ENCODE results near the gene REEP6. TPM values are rescaled to one million over a fixed set of nuclear protein-coding genes. Genes with fewer than 3 reads are reported as not detected.

Gene REEP6
- polyA plus RNA-seq, 3 donors: 0.51 to 1.8 (median 0.81) TPM

DNA sequence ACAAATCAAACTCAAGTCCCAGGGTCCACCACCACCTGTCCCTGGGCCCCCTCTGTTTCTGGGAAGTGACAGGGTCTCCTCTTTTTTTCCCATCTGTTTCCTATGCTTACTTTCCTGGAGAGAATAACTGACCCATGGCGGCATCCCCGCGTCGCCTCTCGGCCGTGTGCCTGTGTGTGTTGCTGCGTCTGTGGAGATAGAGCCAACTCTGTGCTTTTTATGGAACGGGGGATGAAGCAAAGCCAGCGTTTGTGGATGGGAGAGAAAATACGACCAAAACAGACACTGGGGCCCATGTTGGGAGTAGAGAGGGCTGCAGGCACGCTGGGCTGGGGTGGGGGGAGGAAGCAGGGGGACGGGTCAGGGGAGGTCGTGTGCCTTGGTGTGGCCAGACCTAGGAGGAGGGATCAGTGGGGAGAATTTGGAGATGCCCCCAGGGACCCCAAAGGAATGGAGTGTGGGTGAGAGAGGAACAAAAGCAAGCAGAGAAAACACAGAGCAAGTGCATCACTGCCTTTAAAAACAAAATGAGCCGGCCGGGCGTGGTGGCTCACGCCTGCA lies 49.5 kb downstream of the REEP6 start:
- intact Hi-C loops (cut with micrococcal nuclease): no loop called here

More for the DNA sequence above, 49.5 kb downstream of the REEP6 start:
- Mint-ChIP-seq H3K36me3 (no peaks in the 10 kb centered on the region), H3K4me3 (peak overlapping the region in 1 of 2 donors; percentile 73), H3K4me1 (no peaks in the 10 kb centered on the region), H3K27me3 (ENCODE audit: low read depth in 3 of 3) (peaks cover 27 to 53% (median 30%) of the 10 kb centered on the region in 3 donors), H3K9me3 (peaks cover 0 to 9% (median 4%) of the 10 kb centered on the region in 7 donors), H3K27ac (no peak overlapping the region)
- no peaks in the 10 kb centered on the region for H3K4me1 ChIP-seq (ENCODE audit: control insufficient read depth in 1 of 2, insufficient read depth in 2 of 2, low read length in 2 of 2)
- no peak overlapping the region for H3K4me3 ChIP-seq (replicated peaks in 1 of 3; ENCODE audit: low read depth in 2 of 3, low read length in 3 of 3)
- H3K27ac ChIP-seq (ENCODE audit: low read depth in 1 of 2, low read length in 2 of 2): no peak overlapping the region
- TF ChIP-seq, protein P1, sequence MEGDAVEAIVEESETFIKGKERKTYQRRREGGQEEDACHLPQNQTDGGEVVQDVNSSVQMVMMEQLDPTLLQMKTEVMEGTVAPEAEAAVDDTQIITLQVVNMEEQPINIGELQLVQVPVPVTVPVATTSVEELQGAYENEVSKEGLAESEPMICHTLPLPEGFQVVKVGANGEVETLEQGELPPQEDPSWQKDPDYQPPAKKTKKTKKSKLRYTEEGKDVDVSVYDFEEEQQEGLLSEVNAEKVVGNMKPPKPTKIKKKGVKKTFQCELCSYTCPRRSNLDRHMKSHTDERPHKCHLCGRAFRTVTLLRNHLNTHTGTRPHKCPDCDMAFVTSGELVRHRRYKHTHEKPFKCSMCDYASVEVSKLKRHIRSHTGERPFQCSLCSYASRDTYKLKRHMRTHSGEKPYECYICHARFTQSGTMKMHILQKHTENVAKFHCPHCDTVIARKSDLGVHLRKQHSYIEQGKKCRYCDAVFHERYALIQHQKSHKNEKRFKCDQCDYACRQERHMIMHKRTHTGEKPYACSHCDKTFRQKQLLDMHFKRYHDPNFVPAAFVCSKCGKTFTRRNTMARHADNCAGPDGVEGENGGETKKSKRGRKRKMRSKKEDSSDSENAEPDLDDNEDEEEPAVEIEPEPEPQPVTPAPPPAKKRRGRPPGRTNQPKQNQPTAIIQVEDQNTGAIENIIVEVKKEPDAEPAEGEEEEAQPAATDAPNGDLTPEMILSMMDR (IDR thresholded peaks at IDR 0.05): no peak
- no peak for DNase-seq
- 34% methylated on average over 10 of the region's 17 CpGs for WGBS (ENCODE audit: insufficient coverage)
- no peak overlapping the region for H3K9ac ChIP-seq (ENCODE audit: insufficient read depth, low read length, poor library complexity, severe bottlenecking)
- peaks cover 0 to 8% of the 10 kb centered on the region in 2 donors for H3K27me3 ChIP-seq (ENCODE audit: control insufficient read depth in 2 of 2, insufficient read depth in 2 of 2, low read length in 2 of 2)
- H2AFZ ChIP-seq (ENCODE audit: insufficient read depth, low read depth, low read length, poor library complexity, severe bottlenecking): no peak overlapping the region
- H4K20me1 ChIP-seq (ENCODE audit: insufficient read depth, low read length): no peaks in the 10 kb centered on the region
- H3K79me2 ChIP-seq (ENCODE audit: insufficient read depth, low read length): no peaks in the 10 kb centered on the region
- no peaks in the 10 kb centered on the region for H3K36me3 ChIP-seq (replicated peaks in 1 of 2; ENCODE audit: control insufficient read depth in 1 of 2, insufficient read depth in 2 of 2, low read length in 2 of 2)
- no peak overlapping the region for H3K4me2 ChIP-seq (replicated peaks; ENCODE audit: extremely low read depth, low read length, poor library complexity, severe bottlenecking)
- no peaks in the 10 kb centered on the region for H3K9me3 ChIP-seq (replicated peaks in 1 of 2; ENCODE audit: control insufficient read depth in 1 of 2, insufficient read depth in 1 of 2, low read length in 2 of 2)

Other genes starting within 250 kb of the REEP6 start
- 100 to 1,000 TPM; 122 to 160 (median 143) TPM for gene ATP5F1D, start 249.4 kb upstream of the REEP6 start, polyA plus RNA-seq
- gene MIDN, start 242.6 kb upstream of the REEP6 start, polyA plus RNA-seq: 100 to 1,000 TPM in 1 of 3 donors, 10 to 100 TPM in 1, 1 to 10 TPM in 1; 5.6 to 301 (median 11.0) TPM
- 100 to 1,000 TPM in 1 of 3 donors, 10 to 100 TPM in 2; 39.6 to 600 (median 51.1) TPM for gene CIRBP, start 221.8 kb upstream of the REEP6 start, polyA plus RNA-seq
- gene FAM174C, start 215.7 kb upstream of the REEP6 start, polyA plus RNA-seq: 10 to 100 TPM; 32.8 to 56.2 (median 40.0) TPM
- gene EFNA2, start 205.3 kb upstream of the REEP6 start, polyA plus RNA-seq: not detected
- 100 to 1,000 TPM; 119 to 232 (median 211) TPM for gene NDUFS7, start 107.3 kb upstream of the REEP6 start, polyA plus RNA-seq
- 1 to 10 TPM in 1 of 3 donors, under 1 TPM in 2; 0.95 to 1.3 (median 0.96) TPM for gene GAMT, start 89.6 kb upstream of the REEP6 start, polyA plus RNA-seq
- gene DAZAP1, start 83.6 kb upstream of the REEP6 start, polyA plus RNA-seq: 10 to 100 TPM in 1 of 3 donors, 1 to 10 TPM in 2; 3.3 to 57.1 (median 4.2) TPM
- 1,000 to 10,000 TPM; 1,318 to 3,451 (median 1,526) TPM for gene RPS15, start 52.8 kb upstream of the REEP6 start, polyA plus RNA-seq
- under 1 TPM in 1 of 3 donors, not detected in 2; 0.04 TPM for gene APC2, start 41.1 kb upstream of the REEP6 start, polyA plus RNA-seq
- gene C19orf25, start 12.0 kb upstream of the REEP6 start, polyA plus RNA-seq: 10 to 100 TPM; 18.2 to 20.9 (median 19.9) TPM
- 1 to 10 TPM in 1 of 3 donors, under 1 TPM in 1, not detected in 1; 0.34 to 1.0 TPM for gene PCSK4, start 831 bp upstream of the REEP6 start, polyA plus RNA-seq
- under 1 TPM in 1 of 3 donors, not detected in 2; 0.09 TPM for gene ADAMTSL5, start 21.8 kb downstream of the REEP6 start, polyA plus RNA-seq
- gene PLK5, start 32.9 kb downstream of the REEP6 start, polyA plus RNA-seq: not detected
- gene MEX3D, start 77.1 kb downstream of the REEP6 start, polyA plus RNA-seq: 1 to 10 TPM in 1 of 3 donors, under 1 TPM in 2; 0.08 to 1.0 (median 0.10) TPM
- gene MBD3, start 101.7 kb downstream of the REEP6 start, polyA plus RNA-seq: 10 to 100 TPM in 1 of 3 donors, 1 to 10 TPM in 2; 2.6 to 35.3 (median 4.9) TPM
- gene UQCR11, start 114.3 kb downstream of the REEP6 start, polyA plus RNA-seq: 100 to 1,000 TPM in 2 of 3 donors, 10 to 100 TPM in 1; 55.6 to 731 (median 659) TPM
- 10 to 100 TPM in 1 of 3 donors, 1 to 10 TPM in 2; 2.4 to 36.2 (median 3.3) TPM for gene TCF3, start 161.4 kb downstream of the REEP6 start, polyA plus RNA-seq